Measurements from ENCODE around the gene UBE2H.

DNA sequence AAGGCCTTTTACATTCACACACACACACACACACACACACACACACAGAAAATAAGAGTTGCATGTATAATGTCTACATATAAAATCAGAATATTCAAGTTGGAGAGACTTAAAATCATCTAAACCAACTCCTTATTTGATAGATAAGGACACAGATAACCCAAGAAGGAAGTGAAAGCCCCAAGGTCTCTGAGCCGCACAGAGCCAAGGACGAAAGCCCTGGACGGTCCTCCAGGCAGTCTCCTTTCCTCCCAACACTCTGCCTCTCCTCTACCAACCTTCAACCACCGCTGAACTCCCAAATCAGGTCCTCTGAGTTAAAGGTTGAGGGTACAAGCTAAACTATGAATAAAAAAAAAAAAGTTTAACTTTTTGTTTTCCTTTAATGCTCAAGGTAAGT, 28.2 kb downstream of the UBE2H start:
- TF ChIP-seq, protein P1, sequence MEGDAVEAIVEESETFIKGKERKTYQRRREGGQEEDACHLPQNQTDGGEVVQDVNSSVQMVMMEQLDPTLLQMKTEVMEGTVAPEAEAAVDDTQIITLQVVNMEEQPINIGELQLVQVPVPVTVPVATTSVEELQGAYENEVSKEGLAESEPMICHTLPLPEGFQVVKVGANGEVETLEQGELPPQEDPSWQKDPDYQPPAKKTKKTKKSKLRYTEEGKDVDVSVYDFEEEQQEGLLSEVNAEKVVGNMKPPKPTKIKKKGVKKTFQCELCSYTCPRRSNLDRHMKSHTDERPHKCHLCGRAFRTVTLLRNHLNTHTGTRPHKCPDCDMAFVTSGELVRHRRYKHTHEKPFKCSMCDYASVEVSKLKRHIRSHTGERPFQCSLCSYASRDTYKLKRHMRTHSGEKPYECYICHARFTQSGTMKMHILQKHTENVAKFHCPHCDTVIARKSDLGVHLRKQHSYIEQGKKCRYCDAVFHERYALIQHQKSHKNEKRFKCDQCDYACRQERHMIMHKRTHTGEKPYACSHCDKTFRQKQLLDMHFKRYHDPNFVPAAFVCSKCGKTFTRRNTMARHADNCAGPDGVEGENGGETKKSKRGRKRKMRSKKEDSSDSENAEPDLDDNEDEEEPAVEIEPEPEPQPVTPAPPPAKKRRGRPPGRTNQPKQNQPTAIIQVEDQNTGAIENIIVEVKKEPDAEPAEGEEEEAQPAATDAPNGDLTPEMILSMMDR (IDR thresholded peaks at IDR 0.05; ENCODE audit: insufficient read depth, low read length, poor library complexity, severe bottlenecking), result no peak
- no peak for TF ChIP-seq EZH2phosphoT487 (conservative IDR thresholded peaks at IDR 0.05; ENCODE audit: low read length)
